PC-9 (cell line): Measurements from ENCODE around the gene WDR33. TPM values are rescaled to one million over a fixed set of nuclear protein-coding genes. Genes with fewer than 3 reads are reported as not detected.
A peak's percentile ranks its signal among the peaks of the same experiment; 100 is the strongest.

Experiments
- Bru-seq: library from RNA; stranded (reverse); fragments of 400-500 nt; gene quantifications from one replicate; lab custom pipeline; 2021; lab: Mats Ljungman, UMichigan
- BruChase-seq, 2 experiments: library from RNA; stranded (reverse); fragments of 400-500 nt; gene quantifications; one replicate each; lab custom pipeline; 2021; lab: Mats Ljungman, UMichigan
- BruUV-seq: library from RNA; stranded (reverse); fragments of 400-500 nt; replicated peaks from 2 replicates; lab custom pipeline; 2021; lab: Mats Ljungman, UMichigan
- CTCF ChIA-PET: fragments of 300-600 bp; sonication (Branson Sonifier 250); formaldehyde crosslinking; loops from one replicate; lab custom pipeline; 2022; ENCODE audit warnings: antibody characterized with exemption; lab: Charles Lee
- POLR2A ChIA-PET: fragments of 300-600 bp; sonication (Branson Sonifier 250); formaldehyde crosslinking; loops from one replicate; lab custom pipeline; 2022; ENCODE audit warnings: antibody characterized with exemption; ENCODE audit not compliant: unreplicated experiment; lab: Charles Lee
- DNase-seq, 2 experiments: peaks; one replicate each; pipeline versions ENCODE4 v3.0.0 to v3.0.0-alpha.2; 2015 to 2022; ENCODE audit warnings: mixed read lengths in 1 of 2
- H2AFZ ChIP-seq: fragments of 200-600 bp; sonication (generic); 2 replicates; pipeline ENCODE4 v1.8.1; 2017; ENCODE audit warnings: antibody characterized with exemption
- H3F3A ChIP-seq: fragments of 200-600 bp; sonication (generic); 2 replicates; pipeline ENCODE4 v1.8.1; 2017; ENCODE audit warnings: antibody characterized with exemption, mild to moderate bottlenecking, low read depth; ENCODE audit not compliant: insufficient read depth
- H3K27ac ChIP-seq: fragments of 200-600 bp; sonication (generic); 2 replicates; pipeline ENCODE4 v1.6.1; 2016; ENCODE audit warnings: mixed run types
- H3K27me3 ChIP-seq: fragments of 200-600 bp; sonication (generic); 2 replicates; pipeline ENCODE4 v1.6.1; 2016; ENCODE audit warnings: low read depth, mixed run types; ENCODE audit not compliant: insufficient read depth
- H3K36me3 ChIP-seq: fragments of 200-600 bp; sonication (generic); 2 replicates; pipeline ENCODE4 v1.6.1; 2016; ENCODE audit warnings: low read depth, mixed run types
- H3K4me1 ChIP-seq: fragments of 200-600 bp; sonication (generic); replicated peaks from 2 replicates; pipeline ENCODE4 v1.6.1; 2016; ENCODE audit warnings: mixed run types; ENCODE audit not compliant: insufficient read depth
- H3K4me2 ChIP-seq: fragments of 200-600 bp; sonication (generic); 2 replicates; pipeline ENCODE4 v1.6.1; 2017; ENCODE audit warnings: mixed run types
- H3K4me3 ChIP-seq: fragments of 200-600 bp; sonication (generic); 2 replicates; pipeline ENCODE4 v1.6.1; 2016; ENCODE audit warnings: mixed run types
- H3K79me2 ChIP-seq: fragments of 200-600 bp; sonication (generic); 2 replicates; pipeline ENCODE4 v1.6.1; 2017; ENCODE audit warnings: low read depth, mixed run types
- H3K9me2 ChIP-seq: fragments of 200-600 bp; sonication (generic); 2 replicates; pipeline ENCODE4 v1.8.1; 2017; ENCODE audit warnings: mild to moderate bottlenecking; ENCODE audit not compliant: insufficient read depth
- H3K9me3 ChIP-seq: fragments of 200-600 bp; sonication (generic); 2 replicates; pipeline ENCODE4 v1.8.1; 2016; ENCODE audit warnings: low read depth; ENCODE audit not compliant: insufficient read depth
- H4K20me1 ChIP-seq: fragments of 200-600 bp; sonication (generic); 2 replicates; pipeline ENCODE4 v1.8.1; 2017; ENCODE audit not compliant: insufficient read depth
- EZH2 ChIP-seq: fragments of 200-600 bp; sonication (generic); IDR thresholded peaks from 2 replicates; pipeline ENCODE4 v1.8.0; 2017; ENCODE audit warnings: antibody characterized with exemption, low read depth
- intact Hi-C: fragments of 100-400 bp; cut with micrococcal nuclease; formaldehyde crosslinking; loops from one replicate; pipeline ENCODE4 v1.10.0; 2022; ENCODE audit not compliant: unreplicated experiment
- long read RNA-seq: library from polyadenylated mRNA; stranded (forward); transcript quantifications from one replicate; pipeline ENCODE4 v2.0.0, GENCODE V29; 2022
- total RNA-seq: library from RNA; stranded (reverse); gene quantifications from 2 replicates; pipeline ENCODE4 v1.2.3, GENCODE V29; 2021
- TF ChIP-seq, protein P1 (sequence below): fragments of 200-600 bp; sonication (generic); conservative IDR thresholded peaks from 2 replicates; pipeline ENCODE4 v1.6.1; 2017; ENCODE audit warnings: mixed run types, antibody characterized with exemption, mild to moderate bottlenecking, moderate library complexity

The WDR33 gene
- 53.7 and 59.3 TPM in 2 replicates for total RNA-seq
- percentile 94 among the genes with signal in this experiment for Bru-seq, nascent RNA
- percentile 92 among the genes with signal in this experiment for BruChase-seq, experiment 1, labeled RNA remaining after a 2-hour chase
- percentile 87 among the genes with signal in this experiment for BruChase-seq, experiment 2, labeled RNA remaining after a 6-hour chase
- long read RNA-seq, full-length matches to known transcripts: 71 of 267 reads
- long read RNA-seq, partial matches to known transcripts: 10 of 267 reads
- long read RNA-seq, other reads (novel, unspliced or antisense): 186 of 267 reads

- TF ChIP-seq, protein P1, sequence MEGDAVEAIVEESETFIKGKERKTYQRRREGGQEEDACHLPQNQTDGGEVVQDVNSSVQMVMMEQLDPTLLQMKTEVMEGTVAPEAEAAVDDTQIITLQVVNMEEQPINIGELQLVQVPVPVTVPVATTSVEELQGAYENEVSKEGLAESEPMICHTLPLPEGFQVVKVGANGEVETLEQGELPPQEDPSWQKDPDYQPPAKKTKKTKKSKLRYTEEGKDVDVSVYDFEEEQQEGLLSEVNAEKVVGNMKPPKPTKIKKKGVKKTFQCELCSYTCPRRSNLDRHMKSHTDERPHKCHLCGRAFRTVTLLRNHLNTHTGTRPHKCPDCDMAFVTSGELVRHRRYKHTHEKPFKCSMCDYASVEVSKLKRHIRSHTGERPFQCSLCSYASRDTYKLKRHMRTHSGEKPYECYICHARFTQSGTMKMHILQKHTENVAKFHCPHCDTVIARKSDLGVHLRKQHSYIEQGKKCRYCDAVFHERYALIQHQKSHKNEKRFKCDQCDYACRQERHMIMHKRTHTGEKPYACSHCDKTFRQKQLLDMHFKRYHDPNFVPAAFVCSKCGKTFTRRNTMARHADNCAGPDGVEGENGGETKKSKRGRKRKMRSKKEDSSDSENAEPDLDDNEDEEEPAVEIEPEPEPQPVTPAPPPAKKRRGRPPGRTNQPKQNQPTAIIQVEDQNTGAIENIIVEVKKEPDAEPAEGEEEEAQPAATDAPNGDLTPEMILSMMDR: no peak
- TF ChIP-seq EZH2: no peak
- H3K27ac ChIP-seq: peak within 1 kb of the TSS; percentile 71
- POLR2A ChIA-PET: no interaction called here
Measured at GRCh38 chr2:127810619-127811396, at the start of gene WDR33. WDR33 (minus strand) TSS chr2:127811171; CDS start chr2:127770981, 40,190 bp downstream.

GRCh38 chr2:127860130-127860529, 49.2 kb upstream of the WDR33 start:
- peaks cover 14% of the 10 kb centered on the region; the same call in 1 of the 2 replicates for H3F3A ChIP-seq
- peaks cover 8% of the 10 kb centered on the region; the same call in 1 of the 2 replicates for H3K36me3 ChIP-seq
- no peak for DNase-seq
- peaks cover 27% of the 10 kb centered on the region for H3K79me2 ChIP-seq
- TF ChIP-seq, protein P1: no peak
- TF ChIP-seq EZH2: no peak
- no peaks in the 10 kb centered on the region for H3K9me3 ChIP-seq
- intact Hi-C loops: no loop called here
- no peak overlapping the region for H3K27ac ChIP-seq
- no peak overlapping the region; the same call in 1 of the 2 replicates for H3K4me3 ChIP-seq
- no peak overlapping the region for H3K4me2 ChIP-seq
- H4K20me1 ChIP-seq: peaks cover 11% of the 10 kb centered on the region
- ChIA-PET POLR2A (no interaction called here), CTCF (no interaction called here)
- H3K27me3 ChIP-seq: no peaks in the 10 kb centered on the region
- H2AFZ ChIP-seq: no peak overlapping the region
- no peaks in the 10 kb centered on the region for H3K9me2 ChIP-seq
- H3K4me1 ChIP-seq: peaks cover 15% of the 10 kb centered on the region
- no TSS peak for BruUV-seq

More at GRCh38 chr2:127810619-127811396, at the start of gene WDR33:
- Histone ChIP-seq H3K27me3 (no peaks in the 10 kb centered on the region), H3K9me3 (no peaks in the 10 kb centered on the region), H2AFZ (peak within 1 kb of the TSS; percentile 98), H3K4me3 (peak within 1 kb of the TSS; percentile 89), H4K20me1 (peaks cover 44% of the 10 kb centered on the region), H3K79me2 (peaks cover 51% of the 10 kb centered on the region), H3K36me3 (no peaks in the 10 kb centered on the region), H3K4me2 (peak within 1 kb of the TSS; percentile 82), H3F3A (peaks cover 7% of the 10 kb centered on the region; the same call in 1 of the 2 replicates), H3K4me1 (peaks cover 37% of the 10 kb centered on the region), H3K9me2 (no peaks in the 10 kb centered on the region)
- intact Hi-C loops: loop anchor here (2.0 to 5.0 kb wide), 4 partner anchors 40 to 284 kb away; partner anchors contain the start of genes IWS1, POLR2D and SFT2D3
- CTCF ChIA-PET: interaction anchor here (1.0 kb wide), 1 partner anchor 220 kb away, joined by 4 read pairs; no protein-coding TSS in a partner anchor
- BruUV-seq: no TSS peak
- DNase-seq: peak; percentile 87 to 95

DNA sequence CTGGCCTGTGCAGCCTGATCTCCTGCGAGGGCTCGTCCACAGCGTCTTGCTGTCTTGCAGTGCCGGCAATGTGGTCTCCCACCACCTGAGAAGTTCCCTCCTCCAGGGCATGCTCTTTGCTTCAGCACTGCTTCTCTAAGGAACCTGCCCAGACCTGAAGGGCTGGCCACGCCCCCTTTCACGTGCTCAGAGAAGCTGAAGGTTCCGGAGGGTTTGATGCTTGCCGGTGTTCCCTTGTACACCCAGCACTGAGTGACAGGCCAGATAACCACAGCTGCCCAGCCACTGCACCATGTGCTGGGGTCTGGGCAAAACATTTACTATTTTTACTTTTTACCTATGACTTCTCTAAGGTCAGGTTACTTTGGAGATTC, 48.7 kb upstream of the WDR33 start:
- Histone ChIP-seq H3K9me2 (no peaks in the 10 kb centered on the region), H3K4me2 (no peak overlapping the region; the same call in 1 of the 2 replicates), H3K27ac (no peak overlapping the region), H2AFZ (no peak overlapping the region), H3F3A (peaks cover 14% of the 10 kb centered on the region; the same call in 1 of the 2 replicates), H3K4me1 (peaks cover 15% of the 10 kb centered on the region), H3K9me3 (no peaks in the 10 kb centered on the region), H3K79me2 (peaks cover 31% of the 10 kb centered on the region), H3K27me3 (no peaks in the 10 kb centered on the region), H3K36me3 (0 out of 2 replicates have a peak, but pooled peaks cover 4% of the 10 kb centered on the region), H4K20me1 (peaks cover 15% of the 10 kb centered on the region), H3K4me3 (no peak overlapping the region; the same call in 1 of the 2 replicates)
- BruUV-seq: no TSS peak
- TF ChIP-seq, protein P1: no peak
- TF ChIP-seq EZH2: no peak
- POLR2A ChIA-PET: no interaction called here
- DNase-seq: peak; percentile 45 to 69
- intact Hi-C loops: loop anchor here (2.0 to 5.0 kb wide), 4 partner anchors 47 to 167 kb away; partner anchors contain the start of genes SFT2D3 and WDR33
- CTCF ChIA-PET: interaction anchor here (0.6 kb wide), 1 partner anchor 44 kb away, joined by 17 read pairs; no protein-coding TSS in a partner anchor
